Panc1 (cell line): ENCODE results near the gene SMAD9.

Source experiments
- TF ChIP-seq, protein P1 (sequence below): fragments of 450-650 bp; IDR thresholded peaks from 2 replicates; pipeline ENCODE4 v1.5.1; 2017; ENCODE audit warnings: mild to moderate bottlenecking
- TF ChIP-seq, protein P2 (sequence below), 2 experiments: IDR thresholded peaks; 2 replicates each; pipeline ENCODE4 v1.6.1; 2011 to 2012; ENCODE audit warnings: low read depth in 2 of 2, control low read depth in 1 of 2, low read length in 1 of 2, mild to moderate bottlenecking in 1 of 2, moderate library complexity in 1 of 2; ENCODE audit not compliant: insufficient read depth in 1 of 2

DNA sequence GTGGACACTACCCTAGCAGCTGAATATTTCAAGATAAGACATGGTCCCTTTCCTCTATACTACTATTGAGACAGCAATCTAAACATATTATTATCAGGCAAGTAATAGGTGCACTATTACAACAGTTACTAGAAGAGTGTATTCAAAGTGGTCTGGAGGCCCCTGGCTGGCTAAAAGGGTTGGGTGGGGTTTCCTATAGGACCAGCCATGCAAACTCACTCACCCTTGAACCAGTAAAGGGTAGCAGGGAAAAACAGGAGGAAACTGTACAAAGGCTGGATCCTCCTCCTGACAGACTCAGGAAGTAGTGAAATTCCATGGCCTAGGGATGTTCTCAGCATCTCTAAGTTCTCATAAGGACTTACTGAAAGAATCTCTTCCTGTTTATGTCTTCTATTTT, 7.7 kb downstream of the SMAD9 start:
- TF ChIP-seq, protein P1, sequence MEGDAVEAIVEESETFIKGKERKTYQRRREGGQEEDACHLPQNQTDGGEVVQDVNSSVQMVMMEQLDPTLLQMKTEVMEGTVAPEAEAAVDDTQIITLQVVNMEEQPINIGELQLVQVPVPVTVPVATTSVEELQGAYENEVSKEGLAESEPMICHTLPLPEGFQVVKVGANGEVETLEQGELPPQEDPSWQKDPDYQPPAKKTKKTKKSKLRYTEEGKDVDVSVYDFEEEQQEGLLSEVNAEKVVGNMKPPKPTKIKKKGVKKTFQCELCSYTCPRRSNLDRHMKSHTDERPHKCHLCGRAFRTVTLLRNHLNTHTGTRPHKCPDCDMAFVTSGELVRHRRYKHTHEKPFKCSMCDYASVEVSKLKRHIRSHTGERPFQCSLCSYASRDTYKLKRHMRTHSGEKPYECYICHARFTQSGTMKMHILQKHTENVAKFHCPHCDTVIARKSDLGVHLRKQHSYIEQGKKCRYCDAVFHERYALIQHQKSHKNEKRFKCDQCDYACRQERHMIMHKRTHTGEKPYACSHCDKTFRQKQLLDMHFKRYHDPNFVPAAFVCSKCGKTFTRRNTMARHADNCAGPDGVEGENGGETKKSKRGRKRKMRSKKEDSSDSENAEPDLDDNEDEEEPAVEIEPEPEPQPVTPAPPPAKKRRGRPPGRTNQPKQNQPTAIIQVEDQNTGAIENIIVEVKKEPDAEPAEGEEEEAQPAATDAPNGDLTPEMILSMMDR: no peak
- TF ChIP-seq, protein P2, sequence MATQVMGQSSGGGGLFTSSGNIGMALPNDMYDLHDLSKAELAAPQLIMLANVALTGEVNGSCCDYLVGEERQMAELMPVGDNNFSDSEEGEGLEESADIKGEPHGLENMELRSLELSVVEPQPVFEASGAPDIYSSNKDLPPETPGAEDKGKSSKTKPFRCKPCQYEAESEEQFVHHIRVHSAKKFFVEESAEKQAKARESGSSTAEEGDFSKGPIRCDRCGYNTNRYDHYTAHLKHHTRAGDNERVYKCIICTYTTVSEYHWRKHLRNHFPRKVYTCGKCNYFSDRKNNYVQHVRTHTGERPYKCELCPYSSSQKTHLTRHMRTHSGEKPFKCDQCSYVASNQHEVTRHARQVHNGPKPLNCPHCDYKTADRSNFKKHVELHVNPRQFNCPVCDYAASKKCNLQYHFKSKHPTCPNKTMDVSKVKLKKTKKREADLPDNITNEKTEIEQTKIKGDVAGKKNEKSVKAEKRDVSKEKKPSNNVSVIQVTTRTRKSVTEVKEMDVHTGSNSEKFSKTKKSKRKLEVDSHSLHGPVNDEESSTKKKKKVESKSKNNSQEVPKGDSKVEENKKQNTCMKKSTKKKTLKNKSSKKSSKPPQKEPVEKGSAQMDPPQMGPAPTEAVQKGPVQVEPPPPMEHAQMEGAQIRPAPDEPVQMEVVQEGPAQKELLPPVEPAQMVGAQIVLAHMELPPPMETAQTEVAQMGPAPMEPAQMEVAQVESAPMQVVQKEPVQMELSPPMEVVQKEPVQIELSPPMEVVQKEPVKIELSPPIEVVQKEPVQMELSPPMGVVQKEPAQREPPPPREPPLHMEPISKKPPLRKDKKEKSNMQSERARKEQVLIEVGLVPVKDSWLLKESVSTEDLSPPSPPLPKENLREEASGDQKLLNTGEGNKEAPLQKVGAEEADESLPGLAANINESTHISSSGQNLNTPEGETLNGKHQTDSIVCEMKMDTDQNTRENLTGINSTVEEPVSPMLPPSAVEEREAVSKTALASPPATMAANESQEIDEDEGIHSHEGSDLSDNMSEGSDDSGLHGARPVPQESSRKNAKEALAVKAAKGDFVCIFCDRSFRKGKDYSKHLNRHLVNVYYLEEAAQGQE (IDR thresholded peaks at IDR 0.05; ENCODE audit: insufficient read depth in 1 of 2, low read depth in 2 of 2, low read length in 1 of 2): no peak
